IPS DF 6.9 (cell line): ENCODE measurements around the gene KLHL3.

Experiments used
- DNase-seq: peaks from one replicate; pipeline ENCODE4 v3.0.0-alpha.2; 2013; ENCODE audit warnings: low read depth, low spot score
- H3K27ac ChIP-seq: one replicate; pipeline ENCODE4 v1.5.1; 2013; ENCODE audit warnings: low read length, control low read depth
- H3K27me3 ChIP-seq: 2 replicates; pipeline ENCODE4 v1.6.1; 2013; ENCODE audit warnings: mild to moderate bottlenecking, low read length; ENCODE audit not compliant: control insufficient read depth, insufficient read depth
- H3K36me3 ChIP-seq: 2 replicates; pipeline ENCODE4 v1.6.1; 2013; ENCODE audit warnings: low read length; ENCODE audit not compliant: control insufficient read depth, insufficient read depth
- H3K4me1 ChIP-seq: 2 replicates; pipeline ENCODE4 v1.6.1; 2013; ENCODE audit warnings: low read length; ENCODE audit not compliant: control insufficient read depth, insufficient read depth
- H3K4me3 ChIP-seq: 2 replicates; pipeline ENCODE4 v1.5.1; 2013; ENCODE audit warnings: mild to moderate bottlenecking, low read length
- H3K9me3 ChIP-seq: 2 replicates; pipeline ENCODE4 v1.6.1; 2013; ENCODE audit warnings: low read length, inconsistent platforms; ENCODE audit not compliant: control insufficient read depth, insufficient read depth
- WGBS: extraction: QIAGEN DNeasy Blood & Tissue Kit; methylation state at CpG from one replicate; pipeline ENCODE4 v1.1.7; 2013; ENCODE audit warnings: mixed read lengths, missing lambda C conversion rate; ENCODE audit not compliant: insufficient read length, insufficient coverage; 5-methylcytosine and 5-hydroxymethylcytosine counted together

The KLHL3 gene

DNA sequence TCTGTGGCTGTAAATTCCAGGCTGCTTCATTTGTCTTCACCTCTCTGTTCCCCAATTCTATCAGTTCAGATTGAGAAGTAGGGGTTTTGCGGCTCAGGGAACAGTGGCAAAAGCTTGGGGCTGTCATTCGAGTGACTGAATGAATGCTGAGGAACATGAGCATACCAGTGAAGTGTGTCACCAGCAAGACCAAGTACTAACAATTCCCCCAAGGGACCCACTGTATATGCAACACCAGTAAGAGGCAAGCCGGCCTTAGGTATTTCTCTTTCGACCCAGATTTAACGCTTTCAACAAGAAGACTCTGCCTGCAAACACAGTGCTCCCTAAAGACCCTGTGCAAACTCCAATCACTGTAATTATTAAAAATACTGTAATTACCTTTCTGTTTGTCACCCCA is 25.8 kb downstream of the KLHL3 start:
- Histone ChIP-seq H3K4me1 (no peaks in the 10 kb centered on the region), H3K27ac (no peak overlapping the region), H3K9me3 (no peaks in the 10 kb centered on the region), H3K36me3 (0 out of 2 replicates have a peak, but pooled peaks cover 5% of the 10 kb centered on the region), H3K27me3 (no peaks in the 10 kb centered on the region), H3K4me3 (no peak overlapping the region)
- no CpG with 5 or more reads among the region's 5 CpGs for WGBS
- DNase-seq: no peak

DNA sequence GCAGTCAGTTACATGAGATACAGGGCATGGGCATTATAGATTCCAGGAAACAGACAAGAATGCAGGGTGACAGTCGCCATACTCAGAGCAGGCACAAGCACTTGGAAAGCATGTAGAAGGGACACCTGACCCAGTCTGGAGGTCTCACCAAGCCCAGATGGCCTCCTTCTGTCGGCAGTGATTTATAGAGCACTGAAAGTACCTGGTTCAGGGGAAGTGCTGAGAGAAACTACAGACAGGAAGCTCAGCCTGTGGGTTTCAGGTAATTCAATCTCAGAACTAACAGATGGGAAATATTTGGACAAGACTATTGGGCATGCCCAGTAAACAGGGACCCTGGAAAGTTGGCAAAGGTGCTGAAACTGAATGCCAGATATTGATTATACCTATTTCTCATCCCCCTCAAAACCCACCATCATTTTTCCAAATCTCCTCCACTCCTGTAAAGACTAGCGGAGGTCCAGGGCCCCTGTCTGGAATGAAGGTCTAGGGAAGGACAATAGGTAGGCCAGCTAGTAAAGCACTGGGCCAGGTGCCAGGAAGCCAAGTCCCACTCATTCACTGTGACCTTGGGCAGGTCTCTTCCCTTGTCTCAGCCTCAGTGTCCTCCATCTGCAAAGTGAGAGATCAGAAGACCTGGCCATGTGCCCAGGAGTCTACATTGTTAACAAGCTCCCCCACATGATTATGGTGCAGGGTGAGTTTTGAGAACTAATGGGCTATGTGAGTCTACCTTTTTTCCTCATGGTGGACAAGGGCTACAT is 26.9 kb downstream of the KLHL3 start:
- H3K27ac ChIP-seq: no peak overlapping the region
- no peaks in the 10 kb centered on the region for H3K27me3 ChIP-seq
- H3K9me3 ChIP-seq: no peaks in the 10 kb centered on the region
- DNase-seq: no peak
- no CpG with 5 or more reads among the region's 3 CpGs for WGBS
- H3K4me1 ChIP-seq: no peaks in the 10 kb centered on the region
- H3K4me3 ChIP-seq: no peak overlapping the region
- H3K36me3 ChIP-seq: 0 out of 2 replicates have a peak, but pooled peaks cover 5% of the 10 kb centered on the region

DNA sequence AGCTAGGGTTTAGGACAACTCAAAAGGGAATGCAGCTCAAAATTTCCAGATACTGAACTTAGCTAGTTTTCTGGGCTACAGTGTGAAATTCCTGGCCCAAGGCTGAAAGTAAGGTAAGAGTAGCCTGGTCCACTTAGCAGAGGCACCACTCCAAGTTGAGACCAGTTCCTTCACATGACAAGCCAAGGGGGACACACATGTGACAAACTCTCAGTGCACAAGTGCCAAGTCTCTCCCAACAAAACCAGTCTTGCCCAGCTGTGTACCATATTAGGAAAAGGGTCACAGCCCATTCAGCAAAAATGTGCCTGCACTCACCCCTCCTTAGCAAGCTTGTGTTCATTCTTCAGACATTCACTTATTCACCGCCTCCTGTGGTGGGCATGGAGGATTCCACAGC is 27.8 kb downstream of the KLHL3 start:
- Histone ChIP-seq H3K27me3 (no peaks in the 10 kb centered on the region), H3K36me3 (0 out of 2 replicates have a peak, but pooled peaks cover 5% of the 10 kb centered on the region), H3K4me1 (no peaks in the 10 kb centered on the region), H3K27ac (no peak overlapping the region), H3K4me3 (no peak overlapping the region), H3K9me3 (no peaks in the 10 kb centered on the region)
- no CpG with 5 or more reads among the region's 1 CpG for WGBS
- DNase-seq: no peak

DNA sequence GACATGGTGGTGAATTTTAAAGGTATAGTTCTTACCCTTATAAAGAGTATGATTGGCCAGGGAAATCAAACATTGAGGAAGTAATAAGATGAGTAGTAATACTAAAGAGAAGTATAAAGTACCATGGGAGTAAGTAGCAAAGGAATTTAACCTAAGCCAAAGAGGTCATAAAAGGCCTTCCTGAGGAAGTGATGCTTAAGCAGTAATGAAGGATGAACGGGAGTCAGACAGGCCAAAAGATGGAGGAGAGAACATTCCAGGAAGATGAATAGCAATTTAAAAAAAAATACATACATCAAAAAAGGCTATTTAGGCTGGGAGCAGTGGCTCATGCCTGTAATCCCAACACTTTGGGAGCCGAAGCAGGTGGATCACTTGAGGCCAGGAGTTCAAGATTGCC is 29.0 kb downstream of the KLHL3 start:
- DNase-seq: no peak
- Histone ChIP-seq H3K27ac (no peak overlapping the region), H3K36me3 (0 out of 2 replicates have a peak, but pooled peaks cover 5% of the 10 kb centered on the region), H3K4me3 (no peak overlapping the region), H3K27me3 (no peaks in the 10 kb centered on the region), H3K4me1 (no peaks in the 10 kb centered on the region), H3K9me3 (no peaks in the 10 kb centered on the region)
- no CpG with 5 or more reads among the region's 2 CpGs for WGBS

DNA sequence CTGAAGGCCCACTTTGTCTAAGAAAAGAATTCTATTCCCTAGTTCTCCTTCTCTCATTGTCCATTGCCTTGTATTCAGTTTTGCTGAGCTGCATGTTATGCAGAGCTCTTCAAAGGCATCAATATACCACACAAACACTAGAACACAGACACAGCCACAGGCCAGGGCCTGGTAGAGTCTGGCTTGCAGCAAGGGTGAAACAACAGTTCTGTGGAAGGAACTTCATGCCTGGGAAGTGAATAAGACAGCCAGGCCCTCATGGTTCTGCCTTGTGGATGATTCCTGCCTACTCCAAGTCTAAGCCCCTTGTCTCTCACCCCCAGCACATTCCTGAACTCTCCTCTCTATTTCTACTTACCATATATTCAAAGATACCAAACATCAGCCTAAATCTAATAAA is 30.8 kb downstream of the KLHL3 start:
- H3K4me1 ChIP-seq: no peaks in the 10 kb centered on the region

DNA sequence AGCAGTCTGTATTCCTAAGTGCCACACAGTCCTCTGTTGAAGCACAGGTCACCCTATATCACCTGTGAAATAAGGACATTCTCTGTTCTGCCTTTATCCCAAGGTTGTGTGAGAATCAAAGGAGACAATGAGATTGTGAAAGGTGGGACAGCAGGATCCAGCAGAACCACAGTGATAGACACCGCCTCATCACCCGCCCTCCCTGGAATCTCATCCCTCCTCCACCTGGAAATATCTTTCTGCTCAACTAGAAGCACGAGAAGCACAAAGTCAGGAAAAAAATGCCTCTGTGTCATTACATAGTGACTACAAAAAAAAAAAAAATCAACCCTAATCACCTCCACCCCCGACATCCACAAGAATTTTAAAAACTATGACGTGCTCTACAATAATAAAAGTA is 32.3 kb downstream of the KLHL3 start:
- Histone ChIP-seq H3K9me3 (no peaks in the 10 kb centered on the region), H3K36me3 (no peaks in the 10 kb centered on the region), H3K27me3 (no peaks in the 10 kb centered on the region), H3K4me3 (no peak overlapping the region), H3K27ac (no peak overlapping the region), H3K4me1 (no peaks in the 10 kb centered on the region)
- no peak for DNase-seq
- WGBS: 100% methylated on average over 2 of the region's 5 CpGs

More for the DNA sequence above, 30.8 kb downstream of the KLHL3 start:
- DNase-seq: no peak
- 0 out of 2 replicates have a peak, but pooled peaks cover 5% of the 10 kb centered on the region for H3K36me3 ChIP-seq
- no peaks in the 10 kb centered on the region for H3K27me3 ChIP-seq
- no peak overlapping the region for H3K27ac ChIP-seq
- H3K4me3 ChIP-seq: no peak overlapping the region
- no peaks in the 10 kb centered on the region for H3K9me3 ChIP-seq

DNA sequence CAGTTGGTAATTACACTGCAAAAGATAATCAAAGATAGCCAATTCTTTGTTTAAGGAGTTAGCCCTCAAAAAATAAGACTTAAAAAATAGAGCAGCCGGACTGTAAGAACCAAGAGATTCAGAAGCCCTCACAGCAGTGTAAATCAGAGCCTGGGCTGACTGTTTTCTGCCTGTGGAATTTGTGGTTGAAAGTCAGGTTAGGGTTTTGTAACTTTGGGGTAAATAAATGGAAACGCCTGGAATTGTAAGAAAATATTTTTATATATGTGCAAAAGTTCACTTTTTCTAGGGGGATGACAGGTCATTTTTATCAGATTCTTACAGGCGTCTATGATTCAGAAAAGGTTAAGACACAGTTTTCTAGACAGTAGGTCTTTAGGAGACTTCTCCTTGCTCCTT is 35.6 kb downstream of the KLHL3 start:
- Histone ChIP-seq H3K27ac (no peak overlapping the region), H3K9me3 (no peaks in the 10 kb centered on the region), H3K4me1 (no peaks in the 10 kb centered on the region), H3K36me3 (no peaks in the 10 kb centered on the region), H3K27me3 (no peaks in the 10 kb centered on the region), H3K4me3 (no peak overlapping the region)
- no peak for DNase-seq
- WGBS: 100% methylated on average over 1 of the region's 3 CpGs

DNA sequence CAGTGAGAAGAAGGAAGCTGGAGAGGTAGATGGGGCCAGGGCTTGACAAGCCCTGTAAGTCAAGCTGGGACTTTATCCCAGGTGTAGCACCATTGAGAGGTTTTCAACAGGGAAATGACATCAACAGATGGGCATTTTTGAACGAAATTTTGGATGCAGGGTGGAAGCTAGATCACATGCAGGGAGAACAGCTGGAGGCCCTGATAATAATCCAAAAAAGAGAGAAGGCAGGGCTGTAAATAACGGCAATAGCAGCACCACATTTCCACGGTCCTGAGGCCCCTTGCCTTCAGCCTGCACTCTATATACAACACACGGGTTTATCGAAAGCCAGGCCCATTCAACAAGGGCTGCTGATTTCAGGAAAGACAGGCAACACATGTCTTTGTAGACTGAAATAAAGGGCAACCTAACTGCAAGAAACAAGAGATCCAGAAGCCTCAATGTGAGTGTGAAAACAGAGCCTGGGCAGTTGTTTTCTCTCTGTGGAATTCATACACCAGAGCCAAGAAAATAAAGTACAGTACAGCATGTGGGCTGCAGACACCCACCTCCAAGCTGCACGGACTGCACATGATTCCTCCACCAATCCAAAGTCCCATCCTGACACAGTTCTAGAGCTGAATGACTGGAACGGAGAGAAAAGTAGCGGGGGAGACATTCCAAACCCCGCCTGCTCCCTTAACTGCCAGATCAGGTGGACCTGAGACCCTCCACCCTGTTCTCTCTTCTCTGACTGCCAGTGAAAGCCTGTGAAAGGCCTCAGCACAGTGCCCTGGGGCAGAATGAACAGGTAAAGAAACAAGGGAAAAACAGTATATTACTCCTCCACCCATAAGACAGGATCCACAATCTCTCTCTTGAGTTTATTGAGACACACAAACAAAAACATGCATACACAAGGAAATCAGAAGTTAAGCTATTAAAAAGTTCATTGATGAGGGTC is 36.3 kb downstream of the KLHL3 start:
- no peak overlapping the region for H3K4me3 ChIP-seq
- WGBS: no CpG with 5 or more reads among the region's 9 CpGs
- DNase-seq: no peak

DNA sequence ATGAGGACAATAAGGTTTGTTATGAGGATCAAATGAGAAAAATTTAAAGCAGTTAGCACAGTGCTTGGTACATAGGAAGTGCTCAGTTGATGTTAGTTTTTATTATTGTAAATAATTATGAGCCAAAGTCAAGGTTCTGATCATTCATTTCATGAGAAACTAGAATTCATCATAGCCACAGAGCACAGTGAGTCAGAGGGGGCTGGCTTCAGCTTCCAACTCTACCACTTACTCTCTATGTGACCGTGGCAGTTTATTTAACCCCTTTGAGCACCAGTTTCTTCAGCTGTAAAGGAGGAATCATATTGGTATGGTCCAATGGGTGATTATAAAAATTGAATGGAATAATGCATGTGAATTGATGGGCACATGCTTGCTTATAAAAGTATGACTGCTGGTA is 39.4 kb downstream of the KLHL3 start:
- no peak for DNase-seq
- no peaks in the 10 kb centered on the region for H3K9me3 ChIP-seq
- H3K27me3 ChIP-seq: no peaks in the 10 kb centered on the region
- H3K4me1 ChIP-seq: no peaks in the 10 kb centered on the region; the same call in 1 of the 2 replicates
- H3K4me3 ChIP-seq: no peak overlapping the region
- WGBS: no CpG with 5 or more reads among the region's 1 CpG
- H3K36me3 ChIP-seq: no peaks in the 10 kb centered on the region
- no peak overlapping the region for H3K27ac ChIP-seq

More for the DNA sequence above, 36.3 kb downstream of the KLHL3 start:
- H3K36me3 ChIP-seq: no peaks in the 10 kb centered on the region
- no peaks in the 10 kb centered on the region for H3K4me1 ChIP-seq
- no peaks in the 10 kb centered on the region for H3K9me3 ChIP-seq
- no peak overlapping the region for H3K27ac ChIP-seq
- H3K27me3 ChIP-seq: no peaks in the 10 kb centered on the region

DNA sequence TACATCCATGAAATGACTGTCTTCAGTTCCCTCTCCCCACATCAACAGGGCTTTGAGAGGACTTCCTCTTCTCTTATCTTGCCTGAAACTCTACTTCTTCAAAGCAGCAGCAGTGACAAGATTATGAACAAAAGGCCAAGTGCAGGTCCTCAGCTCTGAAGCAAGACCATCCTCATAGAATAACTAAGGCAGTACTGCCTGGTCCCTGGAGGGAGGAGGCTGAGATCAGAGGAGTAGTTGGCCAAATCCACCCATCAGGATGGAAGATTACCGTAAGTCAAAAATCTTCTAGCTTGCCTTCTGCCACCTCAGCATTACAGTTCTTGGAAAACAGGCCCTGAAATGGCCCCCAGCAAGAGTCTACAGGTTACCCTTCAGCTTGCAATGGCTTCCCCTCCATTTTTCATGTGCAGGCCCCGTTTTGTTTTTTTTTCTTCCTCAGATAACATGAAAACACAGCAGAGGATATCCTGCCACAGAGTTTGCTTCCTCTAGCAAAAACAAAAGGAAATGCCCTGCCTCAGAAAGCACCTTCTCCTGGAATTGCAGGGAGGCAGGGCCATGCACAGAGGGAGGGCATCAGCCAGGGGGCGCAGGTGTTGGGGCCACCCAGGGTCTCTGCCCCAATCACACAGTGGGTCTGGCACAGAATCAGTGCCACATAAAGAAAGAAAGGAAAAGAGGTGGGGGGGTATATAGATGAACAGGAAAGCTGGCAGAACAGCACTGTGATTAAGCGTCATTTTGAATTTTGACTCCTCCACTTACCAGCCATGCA is 40.0 kb downstream of the KLHL3 start:
- no peak for DNase-seq
- H3K36me3 ChIP-seq: no peaks in the 10 kb centered on the region
- no peaks in the 10 kb centered on the region; the same call in 1 of the 2 replicates for H3K4me1 ChIP-seq
- no peaks in the 10 kb centered on the region for H3K27me3 ChIP-seq
- H3K27ac ChIP-seq: no peak overlapping the region
- H3K9me3 ChIP-seq: no peaks in the 10 kb centered on the region
- no peak overlapping the region for H3K4me3 ChIP-seq
- no CpG with 5 or more reads among the region's 4 CpGs for WGBS
